Measurements from ENCODE around the gene CXCL3.

- TF ChIP-seq ZNF274 (IDR thresholded peaks at IDR 0.05; ENCODE audit: insufficient read depth, insufficient read length) (no peak), CTCF (IDR thresholded peaks at IDR 0.05 in 2 of 3, conservative IDR thresholded peaks at IDR 0.05 in 1 of 3; ENCODE audit: control insufficient read depth in 2 of 3, extremely low read depth in 1 of 3, insufficient read depth in 1 of 3, low read depth in 3 of 3, low read length in 3 of 3) (no peak)
Observed at GRCh38 chr4:74047152-74047551, 8.7 kb upstream of the CXCL3 start.
